NCI-H1417 (cell line): ENCODE measurements around the gene MRPL33.

Source experiments
- DNase-seq, 3 experiments: peaks; one replicate each; lab custom pipeline; 2025; lab: John Stamatoyannopoulos, UW

The MRPL33 gene

GRCh38 chr2:27776097-27776496 lies 4.6 kb downstream of the MRPL33 start:
- DNase-seq = peak in 1 of 3 experiments; percentile 7

DNA sequence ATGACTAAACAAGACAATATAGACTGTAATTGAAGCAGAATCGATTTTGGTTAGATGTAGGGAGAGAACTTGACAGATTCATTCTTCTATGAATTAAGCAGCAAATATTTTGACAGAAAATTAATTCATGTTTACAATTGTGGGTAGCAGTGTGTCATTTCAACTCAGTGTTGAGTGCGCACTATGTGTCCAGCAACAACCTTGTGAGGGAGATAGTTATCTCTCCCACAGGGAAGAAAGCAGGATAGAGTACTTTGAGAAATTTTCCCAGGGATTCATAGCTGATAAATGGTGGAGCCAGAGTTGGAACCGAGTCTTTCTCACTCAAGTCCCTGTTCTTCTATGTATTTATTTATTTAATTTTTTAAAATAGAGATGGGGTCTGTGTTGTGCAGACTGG lies 5.2 kb downstream of the MRPL33 start:
- no peak for DNase-seq

- no peak for DNase-seq
Observed at GRCh38 chr2:27779417-27780055, 8.0 kb downstream of the MRPL33 start.

- DNase-seq = no peak
Observed at GRCh38 chr2:27781496-27781895, 10.0 kb downstream of the MRPL33 start.

GRCh38 chr2:27782701-27783100 lies 11.2 kb downstream of the MRPL33 start:
- no peak for DNase-seq

- DNase-seq = no peak
Observed at GRCh38 chr2:27790796-27791195, 19.3 kb downstream of the MRPL33 start.

DNA sequence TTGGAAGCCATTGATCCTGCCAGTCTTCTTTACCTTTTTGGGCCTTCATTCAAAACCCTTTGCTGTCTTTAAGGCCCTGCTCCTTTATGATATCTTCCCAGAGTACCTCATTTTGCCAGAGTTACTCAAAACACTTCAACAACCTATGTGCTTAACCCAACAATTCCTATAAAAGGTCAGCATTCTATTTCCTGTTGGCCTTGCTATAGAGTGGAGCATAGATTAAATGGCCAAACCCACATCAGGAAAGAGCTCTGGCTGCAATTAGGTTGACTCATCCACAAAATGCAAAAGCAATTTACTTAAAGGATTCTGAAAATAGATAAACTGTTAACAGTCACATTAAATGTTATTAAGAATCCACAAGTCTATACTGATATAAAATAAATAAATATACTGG lies 21.2 kb downstream of the MRPL33 start:
- no peak for DNase-seq

GRCh38 chr2:27795093-27795834 lies 23.7 kb downstream of the MRPL33 start:
- DNase-seq = no peak

DNA sequence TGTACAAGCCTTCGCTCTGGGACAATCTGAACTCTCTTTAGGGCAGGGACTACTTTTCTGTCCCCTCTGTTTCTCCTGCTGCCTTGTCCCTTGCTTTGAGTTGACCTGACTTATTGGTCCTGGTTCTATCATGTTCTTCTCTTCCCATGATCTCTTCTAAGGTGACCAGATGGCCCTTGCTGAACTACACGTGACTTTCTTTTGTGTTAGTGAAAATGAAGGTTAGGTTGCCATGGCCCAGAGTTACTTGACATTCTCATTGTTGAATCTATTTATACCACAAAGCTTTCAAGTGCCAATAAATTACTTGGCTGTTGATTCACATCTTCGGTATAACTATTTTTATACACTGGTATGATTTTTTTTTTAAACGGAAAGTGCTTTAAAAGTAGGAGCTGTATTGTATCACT lies 24.4 kb downstream of the MRPL33 start:
- peak in 2 of 3 experiments; percentile 17 to 67 for DNase-seq

GRCh38 chr2:27796791-27797765 lies 25.6 kb downstream of the MRPL33 start:
- no peak for DNase-seq

GRCh38 chr2:27797841-27798240 lies 26.3 kb downstream of the MRPL33 start:
- no peak for DNase-seq

- DNase-seq = no peak
Observed at GRCh38 chr2:27798486-27798885, 27.0 kb downstream of the MRPL33 start.

DNA sequence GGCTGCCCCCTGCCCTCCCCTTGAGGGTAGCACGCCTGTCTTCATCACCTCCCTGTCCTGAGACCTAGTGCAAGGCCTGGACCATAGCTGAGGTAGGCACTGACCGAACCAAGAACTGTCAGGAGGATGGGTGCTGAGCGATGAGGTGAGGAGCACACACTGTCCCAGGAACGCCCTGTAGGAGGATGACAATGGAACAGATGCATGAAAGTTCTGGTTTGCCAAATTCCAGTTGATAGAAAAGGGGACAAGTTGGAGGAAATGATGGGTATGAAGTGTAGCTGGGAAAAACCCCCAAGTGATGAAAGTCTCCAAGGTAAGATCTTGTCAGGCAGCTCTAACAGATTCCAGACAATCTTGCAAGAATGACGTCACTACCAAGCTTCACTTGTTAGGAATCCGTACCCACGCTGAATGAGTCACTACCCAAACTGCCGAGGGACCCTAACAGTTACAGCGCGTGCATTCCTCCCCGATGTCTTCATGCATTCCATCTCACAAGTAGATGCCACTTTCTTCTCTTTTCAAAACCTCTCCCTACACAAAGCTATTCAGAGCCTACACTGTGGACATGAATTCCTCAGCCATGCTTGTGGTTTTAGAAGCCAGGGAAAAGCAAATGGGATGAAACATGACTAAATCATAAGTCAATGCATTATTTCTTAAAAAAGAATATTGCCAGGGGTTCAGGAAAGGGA lies 27.6 kb downstream of the MRPL33 start:
- DNase-seq = no peak

GRCh38 chr2:27799646-27800010 lies 28.1 kb downstream of the MRPL33 start:
- DNase-seq = no peak

DNA sequence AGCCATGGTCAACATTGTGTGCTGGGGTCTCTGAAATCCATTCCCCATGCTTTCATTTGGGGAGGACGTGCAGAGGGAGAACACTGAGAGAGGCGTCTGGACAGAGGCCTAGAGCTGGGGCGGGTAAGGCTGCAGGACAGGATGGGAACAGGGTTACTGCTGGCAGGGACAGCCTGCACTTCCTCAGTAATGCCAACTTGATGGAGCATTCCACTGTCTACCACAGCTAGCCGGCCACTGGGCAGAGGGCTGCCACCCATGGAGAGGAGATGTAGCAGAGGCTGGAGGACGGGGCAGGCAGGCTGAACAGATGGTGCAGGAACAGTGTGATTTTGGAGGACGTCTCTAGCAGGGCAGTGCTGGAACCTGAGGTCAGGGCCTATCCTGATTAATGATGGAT lies 29.3 kb downstream of the MRPL33 start:
- no peak for DNase-seq

DNA sequence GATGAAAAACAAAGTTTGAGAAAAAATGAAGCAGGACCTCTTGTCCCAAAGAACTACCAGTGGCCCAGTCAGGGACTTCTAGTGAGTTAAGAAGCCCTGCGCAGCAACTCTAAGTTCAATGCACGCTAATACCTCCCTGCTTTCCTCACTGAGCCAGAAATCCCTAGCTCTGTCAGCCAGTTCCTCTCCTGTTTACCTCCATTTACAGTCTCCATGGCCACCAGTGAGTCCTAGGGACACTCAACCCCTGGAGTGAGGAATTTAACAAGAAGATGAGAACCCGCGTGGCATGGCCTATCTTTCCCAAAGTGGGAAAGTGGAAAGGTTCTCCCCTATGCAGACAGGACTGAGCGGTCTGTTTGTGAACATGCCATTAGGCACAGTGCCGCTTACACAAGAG lies 31.0 kb downstream of the MRPL33 start:
- DNase-seq = no peak

- no peak for DNase-seq
Observed at GRCh38 chr2:27803046-27803445, 31.5 kb downstream of the MRPL33 start.

DNA sequence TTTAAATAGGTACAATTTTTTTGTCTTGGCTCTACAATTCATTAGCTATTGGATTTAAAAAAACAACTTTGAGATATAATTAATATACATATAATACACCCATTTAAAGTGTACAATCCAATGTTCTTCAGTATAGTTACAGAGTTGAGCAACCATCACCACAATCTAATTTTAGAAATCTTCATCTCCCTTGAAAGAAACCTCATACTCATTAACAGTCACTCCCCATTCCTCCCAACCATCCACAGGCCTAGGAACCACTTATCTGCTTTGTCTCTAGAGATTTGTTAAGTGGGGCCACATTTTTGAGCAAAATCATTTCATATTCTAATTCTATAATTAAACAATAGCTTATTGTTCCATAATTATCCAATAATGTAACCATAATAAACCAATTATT lies 32.6 kb downstream of the MRPL33 start:
- DNase-seq = no peak

- DNase-seq = no peak
Observed at GRCh38 chr2:27805180-27805579, 33.7 kb downstream of the MRPL33 start.

- DNase-seq = no peak
Observed at GRCh38 chr2:27806311-27807059, 35.0 kb downstream of the MRPL33 start.

DNA sequence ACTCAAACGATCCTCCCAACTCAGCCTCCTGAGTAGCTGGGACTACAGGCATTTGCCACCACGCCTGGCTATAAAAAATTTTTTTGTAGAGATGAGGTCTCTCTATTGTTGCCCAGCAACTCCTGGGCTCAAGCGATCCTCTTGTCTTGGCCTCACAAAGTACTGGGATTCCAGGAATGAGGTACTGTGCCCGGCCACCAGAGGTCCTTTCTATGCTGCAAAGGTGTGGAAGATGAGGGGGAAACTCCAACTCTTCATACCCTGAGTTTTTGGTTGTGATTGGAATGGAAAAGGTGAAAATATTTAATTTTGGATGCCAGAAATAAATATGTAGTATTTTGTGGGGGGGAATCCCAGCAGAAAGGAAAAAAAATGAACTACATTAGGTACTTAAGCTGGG lies 36.0 kb downstream of the MRPL33 start:
- DNase-seq = peak in 2 of 3 experiments; percentile 10 to 41
